SU-DHL-6 (cell line): ENCODE data around the gene RAE1.

Experiments
- H2AFZ ChIP-seq: fragments of 200-600 bp; sonication (generic); 2 replicates; pipeline ENCODE4 v1.6.1; 2014; ENCODE audit warnings: low read depth, mild to moderate bottlenecking, moderate library complexity, mixed read lengths, antibody characterized with exemption, low read length; ENCODE audit not compliant: severe bottlenecking
- H3F3A ChIP-seq: fragments of 200-600 bp; shearing (Covaris generic); 2 replicates; pipeline ENCODE4 v1.6.0; 2016; ENCODE audit warnings: antibody characterized with exemption, mild to moderate bottlenecking; ENCODE audit not compliant: insufficient read depth
- H3K27ac ChIP-seq: fragments of 200-600 bp; sonication (generic); 2 replicates; pipeline ENCODE4 v1.5.1; 2016; ENCODE audit warnings: low read depth, mild to moderate bottlenecking, low read length, moderate library complexity, mixed read lengths
- H3K27me3 ChIP-seq: fragments of 200-600 bp; sonication (generic), shearing (Covaris generic); 2 replicates; pipeline ENCODE4 v1.6.0; 2014; ENCODE audit warnings: mild to moderate bottlenecking, low read length
- H3K36me3 ChIP-seq: fragments of 200-600 bp; sonication (generic); 2 replicates; pipeline ENCODE4 v1.6.1; 2014; ENCODE audit warnings: mild to moderate bottlenecking, low read length, mixed read lengths
- H3K4me2 ChIP-seq: fragments of 300-600, 200-600 bp; shearing (Covaris generic), sonication (generic); 2 replicates; pipeline ENCODE4 v1.6.0; 2014; ENCODE audit warnings: low read length, low read depth, mild to moderate bottlenecking; ENCODE audit not compliant: poor library complexity, severe bottlenecking
- H3K4me3 ChIP-seq: fragments of 200-600 bp; sonication (generic); 2 replicates; pipeline ENCODE4 v1.5.1; 2014; ENCODE audit warnings: antibody characterized with exemption, low read length, mild to moderate bottlenecking, mixed read lengths; ENCODE audit not compliant: insufficient read depth, poor library complexity, severe bottlenecking
- H3K79me2 ChIP-seq: fragments of 200-600 bp; sonication (generic); 2 replicates; pipeline ENCODE4 v1.6.1; 2014; ENCODE audit warnings: mild to moderate bottlenecking, low read length, moderate library complexity; ENCODE audit not compliant: insufficient read depth
- H3K9ac ChIP-seq: fragments of 200-600 bp; sonication (generic); 2 replicates; pipeline ENCODE4 v1.7.0; 2014; ENCODE audit warnings: mild to moderate bottlenecking, low read length
- H3K9me2 ChIP-seq: fragments of 200-600 bp; sonication (generic); replicated peaks from 2 replicates; pipeline ENCODE4 v1.6.1; 2014; ENCODE audit warnings: low read length; ENCODE audit not compliant: insufficient read depth
- H3K9me3 ChIP-seq: fragments of 200-600 bp; sonication (generic); 2 replicates; pipeline ENCODE4 v1.6.1; 2014; ENCODE audit warnings: low read length, mixed read lengths; ENCODE audit not compliant: insufficient read depth
- H4K20me1 ChIP-seq: fragments of 200-600 bp; sonication (generic); 2 replicates; pipeline ENCODE4 v1.6.1; 2014; ENCODE audit warnings: low read depth, mild to moderate bottlenecking, antibody characterized with exemption, low read length, moderate library complexity, mixed read lengths
- CTCF ChIP-seq: fragments of 200-600 bp; sonication (generic); IDR thresholded peaks from one replicate; pipeline ENCODE4 v1.5.1; 2017; ENCODE audit warnings: antibody characterized with exemption, mild to moderate bottlenecking, low read length, moderate library complexity; ENCODE audit not compliant: insufficient read depth, poor library complexity, severe bottlenecking
- EZH2phosphoT487 ChIP-seq: fragments of 200-600 bp; sonication (generic), shearing (Covaris generic); conservative IDR thresholded peaks from 2 replicates; pipeline ENCODE4 v1.6.1; 2018; ENCODE audit warnings: mild to moderate bottlenecking, antibody characterized with exemption, low read length, moderate library complexity, mixed read lengths

The RAE1 gene

GRCh38 chr20:57309544-57310115, 41.4 kb upstream of the RAE1 start:
- Histone ChIP-seq H3K36me3 (no peaks in the 10 kb centered on the region), H4K20me1 (no peaks in the 10 kb centered on the region), H3F3A (peaks cover 16% of the 10 kb centered on the region), H3K27me3 (no peaks in the 10 kb centered on the region), H2AFZ (peak overlapping the region; percentile 15), H3K4me3 (no peak overlapping the region), H3K9me3 (no peaks in the 10 kb centered on the region), H3K79me2 (no peaks in the 10 kb centered on the region), H3K27ac (peak overlapping the region; percentile 75), H3K9ac (peak overlapping the region; percentile 38), H3K4me2 (peak overlapping the region; percentile 35), H3K9me2 (no peaks in the 10 kb centered on the region)
- no peak for TF ChIP-seq CTCF
- TF ChIP-seq EZH2phosphoT487, result no peak

GRCh38 chr20:57310821-57311514, 40.1 kb upstream of the RAE1 start:
- no peaks in the 10 kb centered on the region for H3K9me3 ChIP-seq
- H3K79me2 ChIP-seq, result no peaks in the 10 kb centered on the region
- H3K4me2 ChIP-seq, result no peak overlapping the region
- no peak overlapping the region for H3K4me3 ChIP-seq
- H3K9me2 ChIP-seq, result no peaks in the 10 kb centered on the region
- TF ChIP-seq EZH2phosphoT487 (no peak), CTCF (no peak)
- H3K9ac ChIP-seq, result no peak overlapping the region
- H3K27ac ChIP-seq, result no peak overlapping the region
- peaks cover 27% of the 10 kb centered on the region for H3F3A ChIP-seq
- no peaks in the 10 kb centered on the region for H3K27me3 ChIP-seq
- no peaks in the 10 kb centered on the region for H3K36me3 ChIP-seq
- no peak overlapping the region for H2AFZ ChIP-seq
- no peaks in the 10 kb centered on the region for H4K20me1 ChIP-seq

- Histone ChIP-seq H3F3A (peaks cover 35% of the 10 kb centered on the region), H3K36me3 (no peaks in the 10 kb centered on the region), H3K9me3 (no peaks in the 10 kb centered on the region), H3K27me3 (no peaks in the 10 kb centered on the region), H3K27ac (no peak overlapping the region), H3K4me3 (no peak overlapping the region), H3K4me2 (no peak overlapping the region), H3K79me2 (no peaks in the 10 kb centered on the region), H4K20me1 (no peaks in the 10 kb centered on the region), H2AFZ (no peak overlapping the region), H3K9me2 (no peaks in the 10 kb centered on the region), H3K9ac (no peak overlapping the region)
- TF ChIP-seq CTCF, result no peak
- TF ChIP-seq EZH2phosphoT487, result no peak
Observed at GRCh38 chr20:57312138-57312537, 38.9 kb upstream of the RAE1 start.
